Lower leg skin (tissue), 3 donors: ENCODE results near the gene GTF2E1.

ENCODE experiments used
- POLR2A ChIP-seq, 2 donors: fragments of 450-650 bp; IDR thresholded peaks; one replicate each; pipeline ENCODE4 v1.6.1; 2016 to 2017; ENCODE audit warnings: antibody characterized with exemption in 2 of 2, mild to moderate bottlenecking in 1 of 2, moderate library complexity in 1 of 2
- TF ChIP-seq, protein P1 (sequence below), 3 donors: fragments of 450-650 bp; IDR thresholded peaks; one replicate each; pipeline ENCODE4 v1.5.1; 2016; ENCODE audit warnings: antibody characterized with exemption in 3 of 3, mild to moderate bottlenecking in 3 of 3, moderate library complexity in 2 of 3

DNA sequence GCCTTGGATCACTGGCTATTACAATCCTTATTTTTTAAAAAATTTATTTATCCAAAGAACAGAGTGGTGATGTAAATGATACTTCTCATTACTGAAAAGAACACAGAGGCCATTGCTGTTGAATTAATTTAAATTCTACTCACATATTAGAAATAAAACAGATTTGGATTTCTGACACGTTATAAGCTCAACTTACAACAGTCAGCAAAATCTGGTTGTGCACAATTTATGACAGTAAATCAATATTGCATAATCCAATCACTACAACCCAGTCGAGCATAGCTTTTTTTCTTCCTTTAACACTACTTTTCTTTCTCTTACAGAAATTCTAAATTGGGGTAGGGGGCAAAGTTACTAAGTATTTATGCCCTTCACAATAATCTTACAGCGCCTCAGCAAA lies 43.2 kb upstream of the GTF2E1 start:
- TF ChIP-seq, protein P1, sequence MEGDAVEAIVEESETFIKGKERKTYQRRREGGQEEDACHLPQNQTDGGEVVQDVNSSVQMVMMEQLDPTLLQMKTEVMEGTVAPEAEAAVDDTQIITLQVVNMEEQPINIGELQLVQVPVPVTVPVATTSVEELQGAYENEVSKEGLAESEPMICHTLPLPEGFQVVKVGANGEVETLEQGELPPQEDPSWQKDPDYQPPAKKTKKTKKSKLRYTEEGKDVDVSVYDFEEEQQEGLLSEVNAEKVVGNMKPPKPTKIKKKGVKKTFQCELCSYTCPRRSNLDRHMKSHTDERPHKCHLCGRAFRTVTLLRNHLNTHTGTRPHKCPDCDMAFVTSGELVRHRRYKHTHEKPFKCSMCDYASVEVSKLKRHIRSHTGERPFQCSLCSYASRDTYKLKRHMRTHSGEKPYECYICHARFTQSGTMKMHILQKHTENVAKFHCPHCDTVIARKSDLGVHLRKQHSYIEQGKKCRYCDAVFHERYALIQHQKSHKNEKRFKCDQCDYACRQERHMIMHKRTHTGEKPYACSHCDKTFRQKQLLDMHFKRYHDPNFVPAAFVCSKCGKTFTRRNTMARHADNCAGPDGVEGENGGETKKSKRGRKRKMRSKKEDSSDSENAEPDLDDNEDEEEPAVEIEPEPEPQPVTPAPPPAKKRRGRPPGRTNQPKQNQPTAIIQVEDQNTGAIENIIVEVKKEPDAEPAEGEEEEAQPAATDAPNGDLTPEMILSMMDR (IDR thresholded peaks at IDR 0.05) = no peak
- no peak for TF ChIP-seq POLR2A (IDR thresholded peaks at IDR 0.05)
